GM18858 (cell line): ENCODE measurements around the gene MYO1F.
"Not testable (repeated sequence)": the region's sequence is repeated elsewhere in the genome, so short reads cannot be mapped to it uniquely, and the experiment has no call there.

Source experiments
- ATAC-seq: cut with Tn5 transposase; IDR thresholded peaks from one replicate; pipeline ENCODE4 v1.9.1; 2021; ENCODE audit not compliant: unreplicated experiment

MYO1F gene

GRCh38 chr19:8519388-8519787 is 57.9 kb downstream of the MYO1F start:
- no peak for ATAC-seq

DNA sequence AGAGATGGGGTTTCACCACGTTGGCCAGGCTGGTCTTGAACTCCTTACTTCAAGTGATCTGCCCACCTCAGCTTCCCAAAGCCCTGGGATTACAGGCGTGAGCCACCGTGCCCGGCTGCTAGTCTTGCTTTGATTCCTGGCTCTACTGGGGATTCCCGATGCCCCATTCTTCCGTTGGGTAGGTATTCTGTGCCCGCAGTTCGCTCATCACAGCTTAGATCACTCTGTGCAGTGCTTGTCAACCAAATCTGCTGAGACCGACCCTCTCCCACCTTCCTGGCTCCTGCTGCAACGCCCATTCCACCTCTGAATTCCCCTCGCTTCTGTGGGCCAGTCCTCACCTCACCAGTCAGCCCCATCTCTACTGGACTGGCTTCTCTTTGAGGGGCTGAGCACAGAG is 58.7 kb downstream of the MYO1F start:
- ATAC-seq = no peak

- ATAC-seq = no peak
Measured at GRCh38 chr19:8517551-8518442, 59.4 kb downstream of the MYO1F start.

DNA sequence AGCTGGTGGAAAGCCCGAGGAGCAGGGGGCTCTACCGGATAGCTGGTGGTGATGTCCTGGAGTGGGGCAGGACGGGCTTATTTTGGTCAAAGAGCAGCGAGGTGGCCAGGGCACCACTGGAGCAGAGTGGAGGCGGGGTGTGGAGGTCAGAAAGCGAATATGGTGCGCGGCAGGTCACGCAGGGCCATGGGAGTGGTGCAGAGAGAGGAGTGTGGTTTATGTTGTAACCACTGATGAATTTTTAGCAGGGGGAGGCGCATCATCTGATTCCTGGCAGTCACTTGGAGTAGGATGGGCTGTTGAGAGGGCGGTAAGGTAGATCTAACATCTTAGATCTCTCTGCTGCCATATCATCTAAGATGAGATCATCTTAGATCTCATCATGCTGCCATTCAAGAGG is 61.9 kb downstream of the MYO1F start:
- ATAC-seq = no peak

DNA sequence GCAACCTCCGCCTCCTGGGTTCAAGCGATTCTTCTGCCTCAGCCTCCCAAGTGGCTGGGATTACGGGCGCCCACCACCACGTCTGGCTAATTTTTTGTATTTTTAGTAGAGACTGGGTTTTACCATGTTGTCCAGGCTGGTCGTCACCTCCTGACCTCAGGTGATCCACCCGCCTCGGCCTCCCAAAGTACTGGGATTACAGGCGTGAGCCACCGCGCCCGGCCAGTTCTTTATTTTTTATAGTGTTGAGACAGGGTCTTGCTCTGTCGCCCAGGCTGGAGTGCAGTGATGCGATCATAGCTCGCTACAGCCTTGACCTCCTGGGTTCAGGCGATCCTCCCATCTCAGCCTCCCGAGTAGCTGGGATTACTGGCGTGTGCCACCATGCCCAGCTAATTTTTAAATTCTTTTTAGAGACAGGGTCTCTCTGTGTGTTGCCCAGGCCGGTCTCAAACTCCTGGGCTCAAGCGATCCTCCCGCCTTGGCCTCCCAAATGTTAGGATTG is 62.7 kb downstream of the MYO1F start:
- not testable (repeated sequence) for ATAC-seq

- ATAC-seq = peak; percentile 69
Measured at GRCh38 chr19:8513687-8514504, 63.3 kb downstream of the MYO1F start, which contains the start of gene ZNF414. TSS of gene ZNF414 (minus strand) at chr19:8514167. CDS start at chr19:8514046, 121 bp downstream.

- ATAC-seq = no peak
Measured at GRCh38 chr19:8513036-8513686, 64.1 kb downstream of the MYO1F start.

DNA sequence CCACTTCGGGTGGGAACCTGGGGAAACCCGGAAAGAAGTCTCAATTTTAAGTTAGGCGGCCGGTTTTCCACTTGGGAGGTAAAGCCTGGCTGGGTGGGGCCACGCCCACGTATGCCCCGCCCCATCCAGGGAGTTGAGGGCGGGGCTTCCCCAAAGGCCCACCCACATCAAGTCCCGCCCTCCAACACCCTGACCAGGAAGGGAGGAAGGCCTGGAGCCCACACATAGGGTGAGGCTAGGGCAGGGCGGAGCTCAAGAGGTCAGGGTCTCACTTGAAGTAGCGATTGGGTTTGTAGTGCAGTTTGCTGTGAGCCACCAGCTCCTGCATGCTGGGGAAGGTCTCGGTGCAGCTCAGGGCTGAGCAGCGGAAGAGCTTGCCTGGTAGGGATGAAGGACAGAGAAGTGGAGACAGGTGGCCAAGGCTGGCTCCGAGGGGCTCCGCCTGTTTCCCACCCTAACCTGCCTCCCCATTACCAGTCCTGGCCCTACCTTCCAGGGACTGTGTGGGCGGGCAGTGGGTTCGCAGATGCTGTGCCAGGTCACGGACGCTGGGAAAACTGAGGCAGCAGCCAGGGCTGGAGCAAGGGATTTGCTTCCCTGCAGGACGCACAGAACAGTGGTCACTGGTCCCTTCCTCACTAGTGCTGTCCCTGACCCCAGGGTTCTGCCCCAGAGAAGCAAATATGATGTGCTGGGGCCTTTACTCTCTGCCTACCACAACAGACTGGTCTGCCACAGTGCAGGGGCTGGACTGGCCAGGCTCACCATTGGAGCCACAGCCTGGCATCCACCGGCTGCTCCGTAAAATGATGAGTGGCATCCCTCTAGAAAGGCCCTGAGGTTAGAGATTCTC is 64.9 kb downstream of the MYO1F start:
- no peak for ATAC-seq

DNA sequence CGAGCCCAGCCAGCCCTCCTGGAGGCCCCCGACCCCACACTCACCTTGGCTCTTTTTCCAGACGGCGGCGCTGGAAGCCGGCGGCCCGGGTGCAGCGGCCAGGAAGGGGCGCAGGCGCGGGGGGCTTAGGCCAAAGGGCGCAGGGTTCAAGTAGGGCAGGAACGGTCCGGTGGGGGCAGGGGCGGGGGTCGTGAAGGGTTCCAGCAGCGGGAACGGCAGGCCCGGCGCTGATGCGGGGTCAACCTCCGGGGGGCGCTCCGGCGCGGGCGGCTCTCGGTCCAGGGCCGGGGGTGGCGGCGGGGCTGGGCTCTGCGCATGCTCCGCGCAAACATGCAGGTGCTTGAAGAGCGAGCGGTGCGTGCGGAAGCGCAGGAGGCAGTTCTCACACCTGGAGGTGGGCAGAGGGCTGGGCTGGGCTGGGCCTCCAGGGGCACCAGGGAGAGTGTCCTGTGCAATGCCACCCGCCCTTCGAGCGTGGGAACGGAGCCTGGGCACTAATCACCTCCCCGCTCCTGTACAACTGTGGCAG is 65.6 kb downstream of the MYO1F start:
- no peak for ATAC-seq

- ATAC-seq = no peak
Measured at GRCh38 chr19:8510589-8511115, 66.6 kb downstream of the MYO1F start.

GRCh38 chr19:8506402-8506957 is 70.8 kb downstream of the MYO1F start:
- ATAC-seq = no peak

DNA sequence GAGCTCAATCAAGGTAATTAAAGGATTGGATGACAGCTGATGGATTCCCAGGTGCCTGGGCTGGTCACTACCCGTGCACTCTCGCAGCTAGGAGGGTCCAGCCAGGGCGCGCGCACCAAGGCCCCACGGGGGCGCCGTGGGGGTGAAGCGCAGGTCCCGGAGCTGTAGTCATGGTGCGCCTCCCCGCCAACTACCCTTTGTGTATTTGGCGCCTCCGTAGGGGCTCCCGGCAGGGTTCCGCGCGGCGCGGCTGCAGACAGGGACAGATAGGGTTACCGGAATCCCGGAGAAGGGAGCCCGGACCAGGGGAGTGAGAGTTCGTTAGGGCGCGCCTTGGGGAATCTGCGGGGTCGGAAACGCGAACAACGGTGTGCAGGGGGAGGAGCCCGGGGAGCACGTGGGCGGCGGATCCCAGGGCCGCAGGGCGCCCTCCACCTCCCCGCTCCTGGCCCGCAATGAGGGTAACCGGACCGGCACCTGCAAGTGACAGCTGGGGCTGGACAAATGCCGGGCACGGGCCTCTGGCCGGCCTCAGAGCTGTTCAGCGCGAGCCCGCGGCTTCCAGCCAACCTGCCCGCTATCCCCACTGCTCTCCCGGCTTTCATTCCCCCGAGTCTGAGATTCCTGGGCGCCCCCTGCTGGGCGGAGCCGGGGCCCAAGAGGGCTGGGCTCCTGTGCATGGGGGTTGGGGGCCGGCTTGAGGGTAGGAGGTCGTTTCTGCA is 71.4 kb downstream of the MYO1F start:
- ATAC-seq = no peak

GRCh38 chr19:8504919-8505318 is 72.3 kb downstream of the MYO1F start:
- ATAC-seq = no peak

DNA sequence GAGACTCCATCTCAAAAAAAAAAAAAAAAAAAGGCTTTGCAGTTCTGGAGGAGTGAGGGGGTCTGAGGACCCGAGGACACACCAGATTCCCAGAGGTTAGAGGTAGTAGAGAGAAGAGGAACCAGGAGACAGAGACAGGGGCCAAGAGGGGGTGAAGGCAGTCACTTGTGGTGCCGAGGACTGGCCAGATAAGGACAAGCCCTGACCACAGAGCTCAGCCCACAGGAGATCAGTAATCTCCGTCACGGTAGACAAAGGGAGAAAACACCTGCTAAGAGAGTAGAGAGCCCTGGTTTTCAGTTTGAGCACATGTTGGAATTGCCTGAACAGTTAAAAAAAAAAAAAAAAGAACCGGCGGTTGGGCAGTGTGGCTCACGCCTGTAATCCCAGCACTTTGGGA is 73.1 kb downstream of the MYO1F start:
- ATAC-seq = no peak

DNA sequence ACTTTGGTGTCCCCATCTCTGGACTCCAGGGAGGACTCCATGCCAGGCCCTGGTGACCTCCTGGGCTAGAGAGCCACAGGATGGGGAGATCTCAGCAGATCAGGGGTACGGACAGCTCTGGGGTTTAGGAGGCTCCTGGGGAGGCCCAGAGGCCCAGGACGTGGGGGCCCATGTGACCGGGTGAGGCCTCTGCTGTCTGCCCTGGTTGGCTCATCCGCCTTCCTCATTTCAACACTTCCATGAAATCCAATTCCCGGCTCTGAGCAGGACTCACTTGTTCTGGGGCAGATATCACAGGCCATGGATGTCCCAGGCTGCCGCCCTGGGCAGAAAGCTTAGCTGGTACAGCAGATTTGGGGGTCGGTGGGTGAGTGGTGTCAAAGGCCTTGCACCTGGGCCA is 73.7 kb downstream of the MYO1F start:
- no peak for ATAC-seq

DNA sequence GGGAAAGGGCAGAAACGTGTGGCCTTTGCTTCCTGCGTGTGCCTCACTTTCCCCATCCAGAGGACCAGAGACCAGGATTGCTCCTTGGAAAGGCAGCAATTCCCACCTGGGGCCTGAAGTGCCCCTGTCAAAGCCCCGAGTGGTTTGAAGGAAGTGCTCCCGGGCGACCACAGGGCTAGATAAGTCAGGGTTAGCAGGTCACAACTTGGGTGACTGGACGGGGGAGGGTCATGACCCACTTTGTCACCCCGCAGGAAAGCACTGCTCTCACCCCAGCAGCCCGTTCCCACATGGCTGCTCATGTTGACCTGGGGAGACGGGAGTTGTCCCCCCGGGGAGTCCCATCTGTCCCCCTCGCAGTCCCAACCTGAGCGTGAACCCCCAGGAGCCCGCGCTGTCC is 75.3 kb downstream of the MYO1F start:
- no peak for ATAC-seq

GRCh38 chr19:8501516-8501915 is 75.7 kb downstream of the MYO1F start:
- no peak for ATAC-seq

- ATAC-seq = no peak
Measured at GRCh38 chr19:8500158-8500557, 77.1 kb downstream of the MYO1F start.
